Left lung (tissue), 14 donors: Measurements from ENCODE around the gene WNT8B. TPM values are rescaled to one million over a fixed set of nuclear protein-coding genes. Genes with fewer than 3 reads are reported as not detected.

Source experiments
- ATAC-seq: fragments of 200-7000 bp; cut with Tn5 transposase; one replicate; pipeline ENCODE4 v1.9.1; 2020; ENCODE audit warnings: moderate library complexity
- DNase-seq, 4 donors: peaks; one replicate each; pipeline ENCODE4 v3.0.0-alpha.2; 2013 to 2020
- H3K27ac ChIP-seq, 2 donors: fragments of 200-600 bp; sonication (generic) in 1 of 2; one replicate each; pipeline versions ENCODE4 v1.5.0 to v1.8.0; 2020 to 2021
- H3K27me3 ChIP-seq, 2 donors: fragments of 200-600 bp; sonication (generic) in 1 of 2; one replicate each; pipeline versions ENCODE4 v1.5.0 to v1.8.0; 2020 to 2021
- H3K36me3 ChIP-seq, 2 donors: fragments of 200-600 bp; sonication (generic) in 1 of 2; one replicate each; pipeline versions ENCODE4 v1.5.0 to v1.8.0; 2020 to 2021
- H3K4me1 ChIP-seq, 2 donors: fragments of 200-600 bp; one replicate each; pipeline ENCODE4 v1.8.0; 2021
- H3K4me3 ChIP-seq, 2 donors: fragments of 200-600 bp; sonication (generic) in 1 of 2; one replicate each; pipeline versions ENCODE4 v1.5.0 to v1.8.0; 2020 to 2021; ENCODE audit warnings: mild to moderate bottlenecking in 1 of 2
- H3K9me3 ChIP-seq, 2 donors: fragments of 200-600 bp; sonication (generic) in 1 of 2; one replicate each; pipeline versions ENCODE4 v1.5.0 to v1.8.0; 2020 to 2021
- intact Hi-C, 2 donors: fragments of 100-400 bp; cut with DNase I; formaldehyde crosslinking; loops; one replicate each; pipeline versions ENCODE4 v1.11.2 to v1.14.2; 2022
- long read RNA-seq, 12 donors: library from polyadenylated mRNA in 2 of 12; unstranded in 2 of 12; transcript quantifications; one replicate each; pipeline ENCODE4 v2.0.0 and lab custom pipeline, GENCODE V29; 2019 to 2026
- polyA plus RNA-seq, 6 donors: library from polyadenylated mRNA; unstranded; fragments of 120-200 nt; gene quantifications; one replicate each; pipeline ENCODE4 v1.2.1, GENCODE V29; 2013; ENCODE audit not compliant: insufficient read length in 6 of 6
- total RNA-seq, 2 donors: library from RNA; stranded (reverse); fragmentation: NEBNext Ultra II Directional; extraction: Animal tissue kit (Norgen Biotek cat#: 25700); gene quantifications; one replicate each; pipeline ENCODE4 v1.2.1, GENCODE V29; 2021
- TF ChIP-seq, protein P1 (sequence below), 2 donors: fragments of 200-600 bp; sonication (generic) in 1 of 2; IDR thresholded peaks; one replicate each; pipeline versions ENCODE4 v1.5.0 to v1.8.0; 2021; ENCODE audit warnings: antibody characterized with exemption in 2 of 2
- donor health status: DM: no; HTN: yes; CAD: no.
- donor health status: DM: no; HTN: no; CAD: no.

WNT8B gene
- total RNA-seq, result under 1 TPM in 1 of 2 donors, not detected in 1; 0.13 TPM
- polyA plus RNA-seq, result under 1 TPM in 5 of 6 donors, not detected in 1; 0.09 to 0.24 (median 0.11) TPM
- long read RNA-seq, donor 1, result 0 reads
- long read RNA-seq, donor 2, result 0 reads
- long read RNA-seq, donor 3, result 0 reads
- long read RNA-seq, donor 4, result 0 reads
- long read RNA-seq, donor 5, partial matches to known transcripts, result 241 of 487 reads
- long read RNA-seq, donor 5, other reads (novel, unspliced or antisense), result 246 of 487 reads
- long read RNA-seq, donor 6, result 0 reads
- long read RNA-seq, donor 7, result 0 reads
- long read RNA-seq, donor 8, result 0 reads
- long read RNA-seq, donor 9, result 0 reads
- long read RNA-seq, donor 10, result 0 reads
- long read RNA-seq, donor 11, result 0 reads
- long read RNA-seq, donor 12, result 0 reads

- Histone ChIP-seq H3K4me1 (no peaks in the 10 kb centered on the region), H3K27ac (no peak within 1 kb of the TSS), H3K9me3 (no peaks in the 10 kb centered on the region), H3K4me3 (no peak within 1 kb of the TSS), H3K36me3 (no peaks in the 10 kb centered on the region), H3K27me3 (peaks cover 0 to 13% of the 10 kb centered on the region in 2 donors)
- intact Hi-C loops, result no loop called here
- no peak for DNase-seq
- no peak for ATAC-seq
- TF ChIP-seq, protein P1, sequence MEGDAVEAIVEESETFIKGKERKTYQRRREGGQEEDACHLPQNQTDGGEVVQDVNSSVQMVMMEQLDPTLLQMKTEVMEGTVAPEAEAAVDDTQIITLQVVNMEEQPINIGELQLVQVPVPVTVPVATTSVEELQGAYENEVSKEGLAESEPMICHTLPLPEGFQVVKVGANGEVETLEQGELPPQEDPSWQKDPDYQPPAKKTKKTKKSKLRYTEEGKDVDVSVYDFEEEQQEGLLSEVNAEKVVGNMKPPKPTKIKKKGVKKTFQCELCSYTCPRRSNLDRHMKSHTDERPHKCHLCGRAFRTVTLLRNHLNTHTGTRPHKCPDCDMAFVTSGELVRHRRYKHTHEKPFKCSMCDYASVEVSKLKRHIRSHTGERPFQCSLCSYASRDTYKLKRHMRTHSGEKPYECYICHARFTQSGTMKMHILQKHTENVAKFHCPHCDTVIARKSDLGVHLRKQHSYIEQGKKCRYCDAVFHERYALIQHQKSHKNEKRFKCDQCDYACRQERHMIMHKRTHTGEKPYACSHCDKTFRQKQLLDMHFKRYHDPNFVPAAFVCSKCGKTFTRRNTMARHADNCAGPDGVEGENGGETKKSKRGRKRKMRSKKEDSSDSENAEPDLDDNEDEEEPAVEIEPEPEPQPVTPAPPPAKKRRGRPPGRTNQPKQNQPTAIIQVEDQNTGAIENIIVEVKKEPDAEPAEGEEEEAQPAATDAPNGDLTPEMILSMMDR (IDR thresholded peaks at IDR 0.05), result no peak
Observed at GRCh38 chr10:100462709-100463108, at the start of gene WNT8B. Gene WNT8B (plus strand): TSS chr10:100463009. CDS start chr10:100463169, 160 bp downstream.

DNA sequence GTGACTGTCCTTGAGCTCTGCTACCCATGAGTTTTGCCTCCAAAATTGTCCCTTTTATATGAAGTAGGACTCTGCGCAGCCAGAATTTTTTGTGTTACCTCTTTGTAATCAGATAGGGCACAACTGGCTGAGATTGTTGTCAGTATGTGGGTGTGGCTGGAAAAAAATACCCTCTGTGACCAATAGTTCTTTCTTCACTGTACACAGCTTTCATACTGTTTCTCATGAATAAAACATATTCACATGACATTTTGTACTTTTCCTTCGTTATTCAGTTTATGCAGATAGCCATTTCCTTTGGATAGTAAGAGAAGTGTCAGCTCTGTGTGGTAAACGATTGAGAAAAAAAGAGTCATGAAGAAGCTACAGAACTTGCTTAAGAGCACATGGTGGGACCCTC is 49.6 kb upstream of the WNT8B start:
- no peaks in the 10 kb centered on the region for H3K36me3 ChIP-seq
- no peak for ATAC-seq
- TF ChIP-seq, protein P1 (IDR thresholded peaks at IDR 0.05), result no peak

GRCh38 chr10:100419911-100420449 is 42.8 kb upstream of the WNT8B start:
- no peaks in the 10 kb centered on the region for H3K9me3 ChIP-seq
- no peak overlapping the region for H3K4me3 ChIP-seq
- no peaks in the 10 kb centered on the region for H3K27me3 ChIP-seq
- H3K36me3 ChIP-seq, result no peaks in the 10 kb centered on the region
- intact Hi-C loops, result no loop called here
- peaks cover 0 to 4% of the 10 kb centered on the region in 2 donors for H3K4me1 ChIP-seq
- DNase-seq (no peak), ATAC-seq (peak; percentile 18)
- H3K27ac ChIP-seq, result no peak overlapping the region
- TF ChIP-seq, protein P1 (IDR thresholded peaks at IDR 0.05), result no peak

More for the DNA sequence above, 49.6 kb upstream of the WNT8B start:
- Histone ChIP-seq H3K27me3 (no peaks in the 10 kb centered on the region), H3K4me1 (no peaks in the 10 kb centered on the region), H3K4me3 (no peak overlapping the region), H3K9me3 (no peaks in the 10 kb centered on the region), H3K27ac (no peak overlapping the region)
- intact Hi-C loops, result no loop called here
- DNase-seq, result no peak

- H3K27ac ChIP-seq, result no peak overlapping the region
- no peak for ATAC-seq
- H3K9me3 ChIP-seq, result no peaks in the 10 kb centered on the region
- no peak overlapping the region for H3K4me3 ChIP-seq
- H3K27me3 ChIP-seq, result no peaks in the 10 kb centered on the region
- intact Hi-C loops, result no loop called here
- H3K4me1 ChIP-seq, result no peaks in the 10 kb centered on the region
- DNase-seq, result no peak
- H3K36me3 ChIP-seq, result no peaks in the 10 kb centered on the region
- TF ChIP-seq, protein P1 (IDR thresholded peaks at IDR 0.05), result no peak
Observed at GRCh38 chr10:100427374-100427773, 35.4 kb upstream of the WNT8B start.
